HG03469 (cell line): ENCODE results near the gene DEFB126.
"Not testable (repeated sequence)": the region's sequence is repeated elsewhere in the genome, so short reads cannot be mapped to it uniquely, and the experiment has no call there.

Experiments
- ATAC-seq: cut with Tn5 transposase; IDR thresholded peaks from one replicate; pipeline ENCODE4 v1.9.1; 2021; ENCODE audit warnings: mild to moderate bottlenecking, moderate library complexity, moderate number of reproducible peaks; ENCODE audit not compliant: unreplicated experiment

DEFB126 gene, protein sequence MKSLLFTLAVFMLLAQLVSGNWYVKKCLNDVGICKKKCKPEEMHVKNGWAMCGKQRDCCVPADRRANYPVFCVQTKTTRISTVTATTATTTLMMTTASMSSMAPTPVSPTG

GRCh38 chr20:142290-142689, at the start of gene DEFB126:
TSS of gene DEFB126 (plus strand) at chr20:142590. CDS start at chr20:142629, 39 bp downstream.
- no peak for ATAC-seq

- ATAC-seq: no peak
Observed at GRCh38 chr20:93641-94040, 48.7 kb upstream of the DEFB126 start.

- no peak for ATAC-seq
Observed at GRCh38 chr20:95215-95614, 47.2 kb upstream of the DEFB126 start.

DNA sequence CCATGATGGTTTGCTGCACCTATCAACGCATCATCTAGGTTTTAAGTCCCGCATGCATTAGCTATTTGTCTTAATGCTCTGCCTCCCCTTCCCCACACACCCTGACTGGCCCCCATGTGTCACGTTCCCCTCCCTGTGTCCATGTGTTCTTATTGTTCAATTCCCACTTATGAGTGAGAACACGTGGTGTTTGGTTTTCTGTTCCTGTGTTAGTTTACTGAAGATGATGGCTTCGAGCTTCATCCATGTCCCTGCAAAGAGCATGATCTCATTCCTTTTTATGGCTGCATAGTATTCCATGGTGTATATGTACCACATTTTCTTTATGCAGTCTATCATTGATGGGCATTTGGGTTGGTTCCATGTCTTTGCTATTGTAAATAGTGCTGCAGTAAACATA, 44.7 kb upstream of the DEFB126 start:
- ATAC-seq: not testable (repeated sequence)

- ATAC-seq: no peak
Observed at GRCh38 chr20:101975-102374, 40.4 kb upstream of the DEFB126 start.

DNA sequence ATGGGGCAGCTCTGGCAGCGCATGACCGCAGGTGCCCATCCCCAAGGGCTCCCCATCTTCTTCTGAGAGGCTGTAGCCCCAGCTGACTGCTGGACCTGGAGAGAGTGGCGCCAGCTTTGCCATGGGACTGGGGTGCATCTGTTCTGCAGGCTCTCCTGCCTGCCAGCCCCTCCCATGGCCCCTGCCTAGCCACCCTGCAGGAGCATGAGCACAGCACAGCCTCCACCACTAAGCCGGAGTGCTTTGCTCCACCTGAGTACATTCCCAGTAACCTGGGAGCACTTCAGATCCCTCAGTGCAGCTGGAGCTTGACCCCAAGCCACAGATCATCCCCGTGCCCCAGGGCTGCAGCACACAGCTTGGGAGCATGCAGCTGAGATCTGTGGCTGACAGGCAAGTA, 38.9 kb upstream of the DEFB126 start:
- no peak for ATAC-seq

GRCh38 chr20:112396-112795, 30.0 kb upstream of the DEFB126 start:
- no peak for ATAC-seq

DNA sequence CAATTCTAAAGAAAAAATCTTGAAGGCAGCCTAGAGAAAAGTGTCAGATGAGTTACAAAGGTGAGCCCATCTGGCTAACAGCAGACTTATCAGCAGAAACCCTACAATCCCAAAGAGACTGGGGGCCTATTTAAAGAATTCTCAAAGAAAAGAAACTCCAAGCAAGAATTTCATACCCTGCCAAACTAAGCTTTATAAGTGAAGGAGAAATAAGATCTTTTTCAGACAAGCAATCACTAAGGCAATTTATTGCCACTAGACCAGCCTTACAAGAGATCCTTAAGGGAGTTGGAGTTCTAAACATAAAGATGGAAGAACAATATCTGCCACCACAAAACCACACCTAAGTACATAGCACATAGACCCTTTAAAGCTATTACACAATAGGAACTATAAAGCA, 24.9 kb upstream of the DEFB126 start:
- no peak for ATAC-seq

- not testable (repeated sequence) for ATAC-seq
Observed at GRCh38 chr20:129786-130323, 12.5 kb upstream of the DEFB126 start.

DNA sequence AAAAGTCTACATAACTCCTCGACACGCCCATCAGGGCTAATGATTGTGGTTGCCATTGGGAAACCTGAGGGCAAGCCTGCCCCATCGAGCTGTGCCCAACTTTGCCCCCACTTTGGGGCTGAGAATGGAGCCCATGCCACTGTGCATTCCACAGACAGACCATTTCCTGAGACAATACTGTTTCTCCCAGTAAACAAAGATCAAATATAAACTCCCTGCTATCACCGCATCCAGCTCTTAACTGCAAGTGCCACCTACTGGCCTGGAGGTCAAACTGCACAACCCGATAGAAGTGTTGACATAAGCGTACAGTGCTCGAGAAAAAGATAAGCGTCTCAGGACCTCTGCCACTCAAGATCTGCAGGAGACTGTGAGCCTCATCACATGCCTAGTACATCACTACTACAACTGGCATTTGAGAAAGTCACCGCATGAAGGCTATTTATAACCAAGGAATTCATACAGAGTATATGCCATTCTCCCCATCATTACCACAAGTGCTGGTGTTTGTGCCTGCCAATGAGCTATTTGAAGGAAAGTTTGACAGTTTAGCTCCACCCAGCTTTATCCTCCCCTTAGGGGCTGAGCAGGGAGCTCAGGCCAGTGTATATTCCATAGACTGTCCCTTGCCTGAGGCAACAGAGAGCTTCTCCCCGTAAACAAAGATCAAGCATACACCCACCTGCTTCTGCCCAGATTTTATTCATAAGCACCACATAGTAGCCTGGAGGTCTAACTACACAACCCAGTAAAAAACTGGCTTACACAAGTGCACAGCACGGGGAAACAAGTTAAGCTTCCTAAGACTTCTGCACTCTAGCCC, 4.5 kb upstream of the DEFB126 start:
- ATAC-seq: no peak

DNA sequence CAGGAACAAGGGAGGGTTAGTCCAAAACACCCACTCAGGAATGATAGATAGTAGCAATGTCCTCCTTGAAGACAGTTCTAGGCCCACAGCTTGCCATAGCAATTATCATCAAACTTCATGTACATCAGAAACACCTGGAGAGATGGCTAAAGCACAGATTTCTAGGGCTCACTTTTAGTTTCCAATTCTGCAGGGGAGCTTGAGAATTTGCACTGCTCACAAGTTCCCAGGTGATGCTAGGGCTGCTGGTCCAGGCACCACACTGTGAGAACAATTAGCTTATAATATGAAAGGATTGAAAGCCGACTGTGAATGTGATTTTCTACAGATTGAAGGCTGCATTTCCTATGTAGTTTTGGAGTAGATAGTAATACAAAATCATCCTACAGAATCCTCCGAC, 3.5 kb downstream of the DEFB126 start:
- no peak for ATAC-seq

DNA sequence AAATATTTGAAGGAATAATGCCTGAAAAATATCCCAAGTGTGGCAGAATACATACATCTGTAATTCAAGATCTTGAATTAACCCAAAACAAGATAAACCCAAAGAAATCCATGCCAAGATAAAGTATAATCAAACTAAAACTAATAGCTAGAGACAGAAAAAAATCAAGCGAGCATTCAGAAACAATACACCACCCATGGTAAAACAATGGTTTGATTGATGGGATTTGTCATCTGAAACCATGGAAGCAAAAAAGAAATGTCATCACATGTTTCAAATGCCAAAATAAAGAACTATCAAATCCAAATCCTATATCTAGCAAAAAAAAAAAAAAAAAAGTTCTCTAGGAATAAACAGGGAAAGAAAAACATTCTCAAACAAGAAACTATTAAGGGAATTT, 9.7 kb downstream of the DEFB126 start:
- ATAC-seq: no peak

DNA sequence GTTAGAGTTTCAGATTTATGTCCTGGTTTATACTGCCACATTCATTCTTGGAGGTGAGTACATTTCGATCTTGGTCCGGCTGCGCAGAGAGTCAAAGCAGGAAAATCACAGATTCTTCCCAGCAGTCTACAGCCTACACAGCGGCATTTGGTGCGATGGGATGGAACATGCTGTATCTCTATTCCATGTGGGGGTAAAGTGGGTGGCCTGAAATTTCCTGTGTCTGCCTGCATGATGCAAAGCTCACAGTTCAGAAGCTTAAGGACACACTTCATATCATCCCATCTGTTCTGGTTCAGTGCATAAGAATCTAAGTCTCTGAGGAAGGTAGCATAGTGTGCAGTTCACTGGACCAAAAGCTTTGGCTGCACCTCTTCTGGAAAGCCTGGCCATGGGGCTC, 14.8 kb downstream of the DEFB126 start, which contains the start of gene DEFB127:
DEFB127 (plus strand) TSS at position 301 of the 400 bp plus-strand sequence; CDS start at position 392, 91 bp downstream.
- ATAC-seq: no peak

DNA sequence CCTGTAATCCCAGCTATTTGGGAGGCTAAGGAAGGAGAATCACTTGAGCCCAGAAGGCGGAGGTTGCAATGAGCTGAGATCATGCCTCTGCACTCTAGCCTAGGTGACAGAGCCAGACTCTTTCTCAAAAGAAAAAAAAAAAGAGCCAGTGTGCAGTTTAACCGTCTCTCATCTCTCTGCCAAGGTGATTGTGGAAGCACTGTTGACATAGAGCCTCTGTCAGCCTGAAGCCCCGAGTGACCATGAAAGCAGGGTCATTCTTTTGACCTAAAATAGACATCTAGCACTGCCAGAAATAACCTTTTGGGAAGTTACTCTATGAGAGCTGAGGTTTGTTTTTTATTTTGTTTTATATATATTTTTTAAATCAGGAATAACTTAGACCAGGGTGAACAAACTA, 22.2 kb downstream of the DEFB126 start:
- ATAC-seq: no peak

GRCh38 chr20:168876-169275, 26.5 kb downstream of the DEFB126 start:
- no peak for ATAC-seq

DNA sequence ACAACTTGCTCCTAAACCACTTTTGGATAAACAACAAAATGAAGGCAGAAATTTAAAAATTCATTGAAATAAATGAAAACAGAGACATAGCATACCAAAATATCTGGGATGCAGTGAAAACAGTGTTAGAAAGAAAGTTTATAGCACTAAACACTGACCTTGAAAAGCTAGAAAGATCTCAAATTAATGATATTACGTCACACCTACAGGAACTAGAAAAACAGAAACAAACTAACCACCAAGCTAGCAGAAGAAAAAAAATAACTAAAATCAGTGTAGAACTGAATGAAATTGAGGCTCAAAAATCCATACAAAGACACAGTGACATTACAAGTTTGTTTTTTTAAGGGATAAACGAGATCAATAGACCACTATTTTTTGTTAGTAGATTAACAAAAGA, 41.9 kb downstream of the DEFB126 start:
- no peak for ATAC-seq

GRCh38 chr20:187733-188132, 45.3 kb downstream of the DEFB126 start:
- no peak for ATAC-seq

- ATAC-seq: no peak
Observed at GRCh38 chr20:189611-190010, 47.2 kb downstream of the DEFB126 start, which contains the start of gene DEFB128. TSS of gene DEFB128 (minus strand) at chr20:189711. CDS start at chr20:189623, 88 bp downstream.
